ENCODE data around the gene SLX4IP. TPM values are rescaled to one million over a fixed set of nuclear protein-coding genes. Genes with fewer than 3 reads are reported as not detected.

The SLX4IP gene
- total RNA-seq, 1 experiment from 2014 or later, result 6.4 TPM

- peaks cover 89% of the 10 kb centered on the region for H3K79me2 ChIP-seq (ENCODE audit: low read length)
- POLR2A ChIA-PET (ENCODE audit: unreplicated experiment), result no interaction called here
- H3K27me3 ChIP-seq (ENCODE audit: low read length), result no peaks in the 10 kb centered on the region
- peaks cover 26% of the 10 kb centered on the region for H3K4me1 ChIP-seq (ENCODE audit: insufficient read depth, low read length)
- DNase-seq (peak; percentile 61), ATAC-seq (no peak)
- H4K20me1 ChIP-seq (ENCODE audit: low read length), result 0 out of 2 replicates have a peak, but pooled peaks cover 6% of the 10 kb centered on the region
- no TSS peak for BruUV-seq (replicated peaks)
- H3K9me2 ChIP-seq (replicated peaks; ENCODE audit: low read length), result no peaks in the 10 kb centered on the region
- no peaks in the 10 kb centered on the region for H3K9me3 ChIP-seq (ENCODE audit: low read length)
- no peak for TF ChIP-seq EZH2 (IDR thresholded peaks at IDR 0.05; ENCODE audit: low read length, unreplicated experiment)
- no peak for TF ChIP-seq EZH2phosphoT487 (IDR thresholded peaks at IDR 0.05; ENCODE audit: borderline replicate concordance, low read length)
- TF ChIP-seq CTCF (conservative IDR thresholded peaks at IDR 0.05; ENCODE audit: low read depth, low read length), result no peak
- 0 out of 2 replicates have a peak overlapping the region, but pooled peaks have one; percentile 96 for H3K4me2 ChIP-seq (ENCODE audit: low read length)
- intact Hi-C loops (cut with micrococcal nuclease), result loop anchor here (5.0 to 10.0 kb wide), 5 partner anchors 242 to 1115 kb away; partner anchors contain the start of genes ANKEF1 and JAG1
- H2AFZ ChIP-seq (ENCODE audit: low read length), result no peak overlapping the region
- H3K36me3 ChIP-seq (ENCODE audit: low read depth, low read length), result peaks cover 10% of the 10 kb centered on the region; the same call in 1 of the 2 replicates
- H3K4me3 ChIP-seq (ENCODE audit: low read length), result no peak overlapping the region
- CTCF ChIA-PET, result no interaction called here
- H3K27ac ChIP-seq (ENCODE audit: low read length), result no peak overlapping the region
- no peaks in the 10 kb centered on the region for H3F3A ChIP-seq (ENCODE audit: low read length, unreplicated experiment)
- no peak overlapping the region for H3K9ac ChIP-seq (ENCODE audit: low read length)
Observed at GRCh38 chr20:10430000-10430466, 5.1 kb upstream of the SLX4IP start.

GRCh38 chr20:10430704-10431103 lies 4.4 kb upstream of the SLX4IP start:
- H3K27me3 ChIP-seq (ENCODE audit: low read length), result no peaks in the 10 kb centered on the region
- no peak overlapping the region for H3K4me3 ChIP-seq (ENCODE audit: low read length)
- 0 out of 2 replicates have a peak, but pooled peaks cover 6% of the 10 kb centered on the region for H4K20me1 ChIP-seq (ENCODE audit: low read length)
- H3K4me2 ChIP-seq (ENCODE audit: low read length), result peak overlapping the region; percentile 96; the same call in 1 of the 2 replicates
- H3K79me2 ChIP-seq (ENCODE audit: low read length), result peaks cover 86% of the 10 kb centered on the region
- no peaks in the 10 kb centered on the region for H3K9me3 ChIP-seq (ENCODE audit: low read length)
- H3K36me3 ChIP-seq (ENCODE audit: low read depth, low read length), result peaks cover 3% of the 10 kb centered on the region; the same call in 1 of the 2 replicates
- H3K9me2 ChIP-seq (replicated peaks; ENCODE audit: low read length), result no peaks in the 10 kb centered on the region
- ATAC-seq, result no peak
- no peaks in the 10 kb centered on the region for H3F3A ChIP-seq (ENCODE audit: low read length, unreplicated experiment)
- H3K27ac ChIP-seq (ENCODE audit: low read length), result no peak overlapping the region
- TF ChIP-seq EZH2 (IDR thresholded peaks at IDR 0.05; ENCODE audit: low read length, unreplicated experiment) (no peak), CTCF (conservative IDR thresholded peaks at IDR 0.05; ENCODE audit: low read depth, low read length) (no peak), EZH2phosphoT487 (IDR thresholded peaks at IDR 0.05; ENCODE audit: borderline replicate concordance, low read length) (no peak)
- BruUV-seq (replicated peaks), result no TSS peak
- intact Hi-C loops (cut with micrococcal nuclease), result loop anchor here (5.0 kb wide), 2 partner anchors 242 to 837 kb away; partner anchors contain the start of gene JAG1
- no peak overlapping the region for H2AFZ ChIP-seq (ENCODE audit: low read length)
- ChIA-PET POLR2A (ENCODE audit: unreplicated experiment) (no interaction called here), CTCF (no interaction called here)
- DNase-seq, result no peak
- no peak overlapping the region for H3K9ac ChIP-seq (ENCODE audit: low read length)
- H3K4me1 ChIP-seq (ENCODE audit: insufficient read depth, low read length), result peaks cover 29% of the 10 kb centered on the region

- BruUV-seq (replicated peaks), result TSS peak; percentile 10
- POLR2A ChIA-PET (ENCODE audit: unreplicated experiment), result no interaction called here
- intact Hi-C loops (cut with micrococcal nuclease), result loop anchor here (5.0 kb wide), 2 partner anchors 240 to 835 kb away; partner anchors contain the start of gene JAG1
Observed at GRCh38 chr20:10432079-10432478, 3.0 kb upstream of the SLX4IP start.

More at GRCh38 chr20:10432079-10432478, 3.0 kb upstream of the SLX4IP start:
- Histone ChIP-seq H3K4me2 (ENCODE audit: low read length) (peak overlapping the region; percentile 96; the same call in 1 of the 2 replicates), H3K9ac (ENCODE audit: low read length) (no peak overlapping the region), H3K79me2 (ENCODE audit: low read length) (peaks cover 86% of the 10 kb centered on the region), H3F3A (ENCODE audit: low read length, unreplicated experiment) (no peaks in the 10 kb centered on the region), H3K9me3 (ENCODE audit: low read length) (no peaks in the 10 kb centered on the region), H3K9me2 (replicated peaks; ENCODE audit: low read length) (no peaks in the 10 kb centered on the region), H3K27ac (ENCODE audit: low read length) (no peak overlapping the region), H4K20me1 (ENCODE audit: low read length) (0 out of 2 replicates have a peak, but pooled peaks cover 6% of the 10 kb centered on the region), H3K4me1 (ENCODE audit: insufficient read depth, low read length) (peaks cover 42% of the 10 kb centered on the region), H3K4me3 (ENCODE audit: low read length) (0 out of 2 replicates have a peak overlapping the region, but pooled peaks have one; percentile 4), H2AFZ (ENCODE audit: low read length) (no peak overlapping the region), H3K36me3 (ENCODE audit: low read depth, low read length) (no peaks in the 10 kb centered on the region), H3K27me3 (ENCODE audit: low read length) (no peaks in the 10 kb centered on the region)
- no peak for TF ChIP-seq CTCF (conservative IDR thresholded peaks at IDR 0.05; ENCODE audit: low read depth, low read length)
- no peak for TF ChIP-seq EZH2 (IDR thresholded peaks at IDR 0.05; ENCODE audit: low read length, unreplicated experiment)
- no peak for TF ChIP-seq EZH2phosphoT487 (IDR thresholded peaks at IDR 0.05; ENCODE audit: borderline replicate concordance, low read length)
- CTCF ChIA-PET, result no interaction called here
- ATAC-seq (no peak), DNase-seq (no peak)

Measured in PC-3 (cell line).